HEK293 (cell line): ENCODE data around the gene MYOF.
"Not testable (repeated sequence)": the region's sequence is repeated elsewhere in the genome, so short reads cannot be mapped to it uniquely, and the experiment has no call there.

Source experiments
- CTCF ChIA-PET: fragments of 350-600 bp; formaldehyde crosslinking; extraction: SDS; loops from one replicate; lab custom pipeline; 2021; ENCODE audit warnings: antibody characterized with exemption; lab: Yijun Ruan, JAX
- POLR2A ChIA-PET: fragments of 300-600 bp; formaldehyde crosslinking; extraction: SDS; loops from one replicate; lab custom pipeline; 2020; ENCODE audit warnings: antibody characterized with exemption, inconsistent platforms; lab: Yijun Ruan, JAX
- H3K27ac ChIP-seq: fragments of 200-500 bp; sonication (Bioruptor generic); 2 replicates; pipeline ENCODE4 v1.5.1; 2014; ENCODE audit warnings: low read depth, low read length, control low read depth, inconsistent platforms; ENCODE audit errors: extremely low read depth
- H3K36me3 ChIP-seq, 2 experiments: fragments of 200-500 bp in 1 of 2; sonication (Bioruptor generic) in 1 of 2; 1 replicate in 1 of 2; 2 replicates in 1 of 2; pipeline ENCODE4 v1.5.1; 2014 to 2017; ENCODE audit warnings: inconsistent platforms in 2 of 2, low read length in 2 of 2; ENCODE audit not compliant: control insufficient read depth in 2 of 2, insufficient read depth in 1 of 2
- H3K4me1 ChIP-seq: fragments of 200-500 bp; sonication (Bioruptor generic); 2 replicates; pipeline ENCODE4 v1.5.1; 2014; ENCODE audit warnings: mild to moderate bottlenecking, low read length, inconsistent platforms; ENCODE audit not compliant: control insufficient read depth, insufficient read depth
- H3K4me3 ChIP-seq: 2 replicates; pipeline ENCODE4 v1.5.1; 2011; ENCODE audit warnings: low read depth, mild to moderate bottlenecking, control low read depth, low read length, moderate library complexity
- H3K9me3 ChIP-seq: fragments of 200-500 bp; sonication (Bioruptor generic); 2 replicates; pipeline ENCODE4 v1.5.1; 2014; ENCODE audit warnings: low read depth, low read length, inconsistent platforms; ENCODE audit not compliant: control insufficient read depth, insufficient read depth
- GFI1B ChIP-seq: fragments of 450-650 bp; formaldehyde crosslinking; IDR thresholded peaks from 2 replicates; pipeline ENCODE4 v1.5.1; 2016; ENCODE audit warnings: missing biosample characterization, missing genetic modification characterization
- HOXA7 ChIP-seq: sonication (generic); formaldehyde crosslinking; IDR thresholded peaks from 2 replicates; pipeline ENCODE4 v1.8.1; 2022; ENCODE audit warnings: missing genetic modification reagents, borderline replicate concordance
- SP7 ChIP-seq: fragments of 450-650 bp; formaldehyde crosslinking; IDR thresholded peaks from 2 replicates; pipeline ENCODE4 v1.5.1; 2016; ENCODE audit warnings: missing biosample characterization, missing genetic modification characterization
- ZBTB48 ChIP-seq: fragments of 450-650 bp; formaldehyde crosslinking; IDR thresholded peaks from 2 replicates; pipeline ENCODE4 v1.5.1; 2016; ENCODE audit warnings: missing biosample characterization, missing genetic modification characterization
- ZFP37 ChIP-seq: fragments of 450-650 bp; formaldehyde crosslinking; IDR thresholded peaks from 2 replicates; pipeline ENCODE4 v1.5.1; 2016; ENCODE audit warnings: missing biosample characterization, missing genetic modification characterization
- ZNF157 ChIP-seq: fragments of 450-650 bp; formaldehyde crosslinking; IDR thresholded peaks from 2 replicates; pipeline ENCODE4 v1.5.1; 2016; ENCODE audit warnings: missing biosample characterization, missing genetic modification characterization
- ZNF24 ChIP-seq: fragments of 450-650 bp; formaldehyde crosslinking; IDR thresholded peaks from 2 replicates; pipeline ENCODE4 v1.5.1; 2016; ENCODE audit warnings: missing biosample characterization, missing genetic modification characterization
- ZNF391 ChIP-seq: fragments of 450-650 bp; formaldehyde crosslinking; IDR thresholded peaks from 2 replicates; pipeline ENCODE4 v1.5.1; 2016; ENCODE audit warnings: low read depth, missing biosample characterization, missing genetic modification characterization, borderline replicate concordance
- ZNF624 ChIP-seq: fragments of 450-650 bp; formaldehyde crosslinking; IDR thresholded peaks from 2 replicates; pipeline ENCODE4 v1.5.1; 2017; ENCODE audit warnings: missing biosample characterization, missing genetic modification characterization
- ZNF660 ChIP-seq: fragments of 450-650 bp; IDR thresholded peaks from 2 replicates; pipeline ENCODE4 v1.5.1; 2018; ENCODE audit warnings: missing biosample characterization, mild to moderate bottlenecking, missing genetic modification characterization
- ZNF768 ChIP-seq: fragments of 450-650 bp; formaldehyde crosslinking; IDR thresholded peaks from 2 replicates; pipeline ENCODE4 v1.5.1; 2018; ENCODE audit warnings: missing biosample characterization, mild to moderate bottlenecking, missing genetic modification characterization
- ZNF837 ChIP-seq: fragments of 450-650 bp; formaldehyde crosslinking; IDR thresholded peaks from 2 replicates; pipeline ENCODE4 v1.5.1; 2016; ENCODE audit warnings: missing biosample characterization, missing genetic modification characterization
- TF ChIP-seq, protein P1 (sequence below): fragments of 450-650 bp; formaldehyde crosslinking; IDR thresholded peaks from 2 replicates; pipeline ENCODE4 v1.5.1; 2016; ENCODE audit warnings: missing biosample characterization, missing genetic modification characterization

Gene MYOF

DNA sequence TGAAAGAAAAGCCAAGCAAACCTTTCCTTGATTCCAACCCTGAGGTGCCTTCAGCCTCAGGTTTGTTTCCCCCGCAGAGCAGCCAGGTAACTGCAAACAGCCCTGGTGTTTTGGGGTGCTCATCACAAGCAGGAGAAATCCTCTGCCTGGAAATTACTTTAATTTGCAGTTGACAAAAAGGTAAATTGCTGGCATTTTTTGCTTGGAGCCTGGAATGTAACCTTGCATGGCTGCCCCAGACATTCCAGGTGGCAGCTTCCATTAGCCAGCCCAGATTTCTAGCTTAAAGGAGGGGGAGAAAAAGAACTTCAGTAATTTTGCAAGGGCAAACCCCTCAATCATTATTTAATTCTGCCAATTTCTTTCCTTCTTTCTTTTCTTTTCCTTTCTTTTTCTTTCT lies 194.4 kb downstream of the MYOF start:
- no peaks in the 10 kb centered on the region for H3K4me1 ChIP-seq
- H3K9me3 ChIP-seq = no peaks in the 10 kb centered on the region
- H3K27ac ChIP-seq = no peak overlapping the region
- ChIA-PET POLR2A (no interaction called here), CTCF (interaction anchor here (0.6 to 0.9 kb wide), 4 partner anchors 92 to 222 kb away, joined by 3 to 5 read pairs (median 4); no protein-coding TSS in a partner anchor)
- H3K36me3 ChIP-seq = no peaks in the 10 kb centered on the region
- no peak overlapping the region for H3K4me3 ChIP-seq
- TF ChIP-seq, protein P1, sequence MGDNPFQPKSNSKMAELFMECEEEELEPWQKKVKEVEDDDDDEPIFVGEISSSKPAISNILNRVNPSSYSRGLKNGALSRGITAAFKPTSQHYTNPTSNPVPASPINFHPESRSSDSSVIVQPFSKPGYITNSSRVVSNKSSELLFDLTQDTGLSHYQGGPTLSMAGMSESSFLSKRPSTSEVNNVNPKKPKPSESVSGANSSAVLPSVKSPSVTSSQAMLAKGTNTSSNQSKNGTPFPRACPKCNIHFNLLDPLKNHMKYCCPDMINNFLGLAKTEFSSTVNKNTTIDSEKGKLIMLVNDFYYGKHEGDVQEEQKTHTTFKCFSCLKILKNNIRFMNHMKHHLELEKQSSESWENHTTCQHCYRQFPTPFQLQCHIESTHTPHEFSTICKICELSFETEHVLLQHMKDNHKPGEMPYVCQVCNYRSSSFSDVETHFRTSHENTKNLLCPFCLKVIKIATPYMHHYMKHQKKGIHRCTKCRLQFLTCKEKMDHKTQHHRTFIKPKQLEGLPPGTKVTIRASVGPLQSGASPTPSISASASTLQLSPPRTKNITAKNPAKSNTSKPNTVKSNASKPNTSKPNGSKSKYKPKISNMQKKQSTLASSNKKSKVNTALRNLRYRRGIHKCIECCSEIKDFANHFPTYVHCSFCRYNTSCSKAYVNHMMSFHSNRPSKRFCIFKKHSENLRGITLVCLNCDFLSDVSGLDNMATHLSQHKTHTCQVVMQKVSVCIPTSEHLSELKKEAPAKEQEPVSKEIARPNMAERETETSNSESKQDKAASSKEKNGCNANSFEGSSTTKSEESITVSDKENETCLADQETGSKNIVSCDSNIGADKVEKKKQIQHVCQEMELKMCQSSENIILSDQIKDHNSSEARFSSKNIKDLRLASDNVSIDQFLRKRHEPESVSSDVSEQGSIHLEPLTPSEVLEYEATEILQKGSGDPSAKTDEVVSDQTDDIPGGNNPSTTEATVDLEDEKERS (tag by site-specific recombination) = no peak

DNA sequence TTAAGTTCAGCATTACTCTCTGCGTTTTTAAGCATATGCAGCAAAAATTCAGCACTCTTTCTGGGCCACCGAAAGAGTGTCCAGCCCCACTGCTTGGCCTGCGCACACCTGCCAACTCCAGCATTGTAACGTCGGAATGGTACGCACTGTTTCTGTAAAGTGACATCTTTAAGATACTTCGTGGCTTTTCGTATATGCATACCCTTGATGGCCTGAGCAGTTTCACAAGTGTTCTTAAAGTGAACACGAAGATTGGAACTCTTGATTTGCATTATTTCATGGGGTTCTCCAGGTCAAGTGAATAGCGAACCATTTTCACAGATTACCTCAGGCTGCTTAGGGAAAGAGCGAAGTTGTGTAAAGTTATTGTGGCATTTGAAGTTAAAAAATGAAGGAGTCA lies 197.9 kb downstream of the MYOF start:
- CTCF ChIA-PET = interaction anchor here (0.5 to 1.5 kb wide), 5 partner anchors 74 to 575 kb away, joined by 3 to 7 read pairs (median 4); no protein-coding TSS in a partner anchor
- H3K4me3 ChIP-seq, H3K9me3 ChIP-seq, H3K4me1 ChIP-seq, H3K27ac ChIP-seq, H3K36me3 ChIP-seq, POLR2A ChIA-PET: not testable (repeated sequence)

DNA sequence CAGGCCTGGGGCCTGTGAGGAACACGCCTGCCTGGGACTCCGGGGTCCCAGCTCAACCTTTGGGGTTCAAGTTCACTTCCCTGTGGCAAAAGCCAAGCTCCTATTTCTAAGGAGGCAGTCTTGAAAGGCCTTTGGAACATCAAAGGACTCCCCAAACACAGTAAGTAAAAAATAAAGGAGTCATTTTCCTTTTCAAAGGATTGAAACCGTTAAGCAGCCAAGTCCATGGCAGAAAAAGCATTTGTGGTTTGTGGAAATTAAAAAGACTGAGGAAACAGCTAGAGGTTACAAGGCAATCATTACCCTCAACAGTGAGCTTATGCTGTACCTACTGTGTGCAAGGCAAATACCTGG lies 200.8 kb downstream of the MYOF start:
- Histone ChIP-seq H3K36me3 (no peaks in the 10 kb centered on the region), H3K27ac (no peak overlapping the region), H3K4me1 (no peaks in the 10 kb centered on the region), H3K9me3 (no peaks in the 10 kb centered on the region), H3K4me3 (no peak overlapping the region)
- ChIA-PET CTCF (no interaction called here), POLR2A (no interaction called here)
- TF ChIP-seq SP7 (tag by site-specific recombination) (no peak), ZNF837 (tag by site-specific recombination) (no peak)

DNA sequence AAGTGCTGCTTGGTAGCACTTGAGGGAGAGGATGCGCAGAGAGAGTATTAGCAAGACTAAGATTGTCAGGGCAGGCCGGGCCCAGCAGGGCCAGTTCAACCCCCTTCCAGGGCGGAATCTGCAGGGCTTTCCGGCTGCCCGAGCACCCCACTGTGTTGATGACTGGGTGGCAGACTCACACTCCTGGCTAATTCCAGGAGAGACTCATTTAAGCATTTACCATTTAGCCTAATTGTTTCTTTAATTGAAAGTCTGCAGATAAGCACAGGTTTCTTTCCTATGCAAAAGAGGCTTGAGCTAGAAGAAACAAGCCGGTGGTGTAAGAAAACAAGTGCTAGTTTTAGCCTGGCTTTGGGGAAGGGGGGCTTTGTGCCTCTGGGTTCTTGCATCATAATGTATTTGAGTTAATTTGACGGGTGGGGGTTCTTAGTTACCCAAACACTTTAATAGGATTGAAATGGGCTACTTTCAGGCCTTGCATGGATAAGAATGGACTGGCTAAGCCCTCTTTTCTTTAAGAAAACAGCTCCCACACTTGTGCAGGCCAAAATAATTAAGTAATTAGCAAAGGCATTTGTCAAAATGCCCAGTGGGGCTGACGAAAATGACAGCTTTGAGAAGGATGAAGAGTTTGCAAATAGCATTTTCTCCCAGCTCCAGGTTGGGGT lies 201.3 kb downstream of the MYOF start:
- POLR2A ChIA-PET = no interaction called here
- H3K9me3 ChIP-seq = no peaks in the 10 kb centered on the region
- no peaks in the 10 kb centered on the region for H3K36me3 ChIP-seq
- no peak overlapping the region for H3K4me3 ChIP-seq
- no peak overlapping the region for H3K27ac ChIP-seq
- TF ChIP-seq HOXA7 (CRISPR knock-in tag) (no peak), ZNF624 (no peak), ZNF768 (tag by site-specific recombination) (no peak), ZNF391 (tag by site-specific recombination) (no peak), ZFP37 (no peak), GFI1B (tag by site-specific recombination) (no peak), ZNF24 (tag by site-specific recombination) (no peak), ZNF660 (tag by site-specific recombination) (no peak), ZBTB48 (tag by site-specific recombination) (no peak), ZNF157 (tag by site-specific recombination) (no peak)
- TF ChIP-seq, protein P1 (tag by site-specific recombination) = no peak
- H3K4me1 ChIP-seq = no peaks in the 10 kb centered on the region
- CTCF ChIA-PET = interaction anchor here (0.5 kb wide), 1 partner anchor 78 kb away, joined by 6 read pairs; no protein-coding TSS in a partner anchor
